Measurements from ENCODE around the gene SMAD5.

Gene SMAD5

DNA sequence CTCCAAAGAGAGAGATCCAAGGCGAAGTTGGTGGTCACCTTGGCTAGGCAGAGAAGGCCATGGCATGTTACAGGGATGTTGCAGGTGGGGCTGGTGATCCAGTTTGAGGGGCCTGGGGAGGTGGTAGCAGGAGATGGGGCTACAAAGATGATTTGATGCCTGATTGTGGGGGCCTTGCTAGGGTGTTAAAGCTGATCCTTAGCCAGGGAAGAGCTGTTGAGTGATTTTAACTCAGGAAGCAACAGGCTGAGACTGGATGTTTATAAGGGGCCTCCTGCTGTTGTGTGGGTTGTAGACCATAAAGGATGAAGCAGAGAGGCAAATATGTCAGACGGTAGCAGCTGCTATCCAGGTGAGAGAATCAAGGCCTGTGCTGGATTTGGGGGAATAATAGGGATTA, 19.0 kb upstream of the SMAD5 start:
- DNase-seq (ENCODE audit: extremely low spot score, insufficient read length, low read depth) = no peak
- FAIRE-seq = no peak

DNA sequence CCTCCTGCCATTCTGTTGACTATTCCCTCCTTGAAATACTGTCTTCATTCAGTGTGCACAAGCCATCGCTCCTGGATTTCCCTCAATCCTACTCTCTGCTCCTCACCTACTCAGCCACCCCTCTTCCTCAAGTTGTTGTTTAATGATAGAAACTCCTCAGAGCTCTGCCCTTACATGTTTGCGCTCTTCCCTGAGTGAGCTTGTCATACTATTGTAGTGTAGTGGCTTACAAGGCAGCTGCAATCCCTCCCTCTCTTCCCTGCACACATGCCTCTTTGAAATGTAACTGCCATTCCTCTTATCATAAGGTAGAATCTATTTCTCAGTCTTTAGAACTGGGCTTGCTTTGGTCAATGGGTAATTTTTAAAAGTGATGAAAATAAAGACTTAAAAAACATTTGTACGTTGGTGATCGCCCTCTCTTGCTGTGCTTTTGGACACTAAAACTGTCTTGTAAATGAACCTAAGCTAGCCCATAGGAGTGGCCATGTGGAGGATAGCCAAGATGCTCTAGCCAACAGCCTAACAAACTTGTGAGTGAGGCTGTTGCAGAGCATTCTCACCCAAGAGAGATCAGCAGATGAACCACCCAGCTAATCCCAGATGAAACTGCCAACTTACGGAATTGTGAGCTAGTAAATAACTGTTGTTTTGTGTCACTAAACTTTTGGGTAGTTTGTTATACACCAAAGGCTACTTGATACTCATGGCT, 18.1 kb upstream of the SMAD5 start:
- DNase-seq (ENCODE audit: extremely low spot score, insufficient read length, low read depth) (no peak), FAIRE-seq (no peak)

DNA sequence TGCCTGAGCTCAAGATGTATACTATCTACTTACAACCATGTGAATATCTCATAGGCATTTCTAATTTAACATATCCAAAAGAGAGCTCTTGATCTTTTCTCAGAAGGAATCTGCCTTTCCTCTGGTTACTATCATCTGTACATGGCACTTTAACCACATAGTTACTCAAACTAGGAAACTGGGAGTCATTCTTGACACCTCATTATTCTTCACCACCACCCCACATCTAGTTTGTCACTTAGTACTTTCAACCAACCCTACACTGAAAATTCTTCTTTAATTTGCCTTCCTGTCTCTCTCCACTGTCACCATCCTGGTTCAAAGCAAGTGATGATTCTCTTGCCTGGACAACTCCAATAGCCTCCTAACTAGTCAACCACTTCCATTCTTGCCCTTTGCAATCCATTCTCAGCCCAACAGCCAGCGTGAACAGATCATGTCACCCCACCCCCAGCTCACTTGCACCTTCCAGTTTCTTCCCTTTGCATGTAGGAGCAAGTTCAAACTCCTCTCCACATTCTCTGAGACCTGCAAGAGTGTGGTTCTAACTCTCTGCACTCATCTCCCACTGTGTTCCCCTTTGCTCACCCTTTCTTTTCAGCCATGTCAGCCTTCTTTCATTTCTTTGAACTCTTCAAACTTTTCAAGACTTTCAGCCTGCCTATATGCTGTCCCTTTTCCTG, 17.3 kb upstream of the SMAD5 start:
- DNase-seq (ENCODE audit: extremely low spot score, insufficient read length, low read depth) = no peak
- FAIRE-seq = no peak

DNA sequence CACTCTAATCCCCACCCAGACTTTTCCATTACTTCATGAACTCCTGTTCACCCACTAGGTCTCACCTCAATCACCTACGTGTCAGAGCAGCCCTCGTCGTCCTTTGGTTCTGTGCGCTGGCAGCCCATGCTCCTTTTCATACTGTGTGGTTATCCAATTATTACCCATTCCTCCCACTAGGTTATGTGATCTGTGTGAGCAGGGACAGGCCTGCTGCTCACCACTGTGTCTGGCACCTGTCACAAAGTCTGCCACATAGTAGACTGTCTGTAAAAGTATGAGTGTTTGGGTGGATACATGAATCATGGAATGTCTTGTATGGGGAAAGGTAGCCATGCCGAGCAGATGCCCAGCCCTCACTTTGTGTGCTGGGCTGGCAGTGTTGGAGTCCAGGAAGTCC, 12.1 kb upstream of the SMAD5 start:
- no peak for DNase-seq (ENCODE audit: extremely low spot score, insufficient read length, low read depth)
- no peak for FAIRE-seq

DNA sequence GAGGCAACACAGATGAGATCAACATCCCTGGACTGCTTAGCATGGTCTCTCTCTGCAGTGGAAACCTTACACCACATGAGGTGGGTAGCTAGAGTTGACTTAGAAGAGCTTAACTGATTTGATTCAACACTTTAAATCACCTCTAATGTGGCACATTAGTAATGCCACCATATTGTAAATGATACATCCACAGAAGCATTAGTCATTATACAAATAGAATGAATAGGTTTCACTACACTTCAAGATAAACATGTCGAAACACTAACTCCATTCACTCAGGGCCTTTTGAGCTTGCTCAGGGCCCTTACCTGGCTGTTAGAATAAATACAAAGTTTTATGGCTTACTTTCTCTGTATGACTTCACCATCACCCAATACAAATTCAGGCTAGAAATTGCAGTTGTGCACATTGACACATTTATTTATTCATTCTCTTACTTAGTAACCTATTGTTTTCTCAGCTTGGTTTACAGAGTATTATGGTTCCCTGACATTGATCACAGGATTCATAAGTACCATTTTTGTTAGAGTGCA, 9.3 kb upstream of the SMAD5 start:
- DNase-seq (ENCODE audit: extremely low spot score, insufficient read length, low read depth) = no peak
- FAIRE-seq = no peak

DNA sequence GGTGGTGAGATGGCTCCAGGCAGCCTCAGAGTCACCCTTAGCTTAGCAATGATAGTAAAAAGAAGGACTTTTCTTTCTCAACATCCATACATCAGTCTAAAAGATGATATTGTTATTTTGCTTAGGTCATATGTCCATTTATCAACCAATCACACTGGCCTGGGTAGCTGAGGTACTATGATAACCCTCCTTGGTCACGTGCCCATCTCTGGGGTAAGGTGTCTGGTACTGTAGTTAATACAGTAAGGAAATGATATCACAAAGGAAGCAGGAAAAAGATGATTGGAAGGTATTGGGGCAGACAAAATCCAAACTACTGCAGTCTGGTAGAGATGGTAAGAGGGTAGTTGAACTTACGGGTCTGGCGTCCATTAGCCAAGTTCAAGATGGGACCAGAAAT, 5.1 kb upstream of the SMAD5 start:
- no peak for FAIRE-seq

DNA sequence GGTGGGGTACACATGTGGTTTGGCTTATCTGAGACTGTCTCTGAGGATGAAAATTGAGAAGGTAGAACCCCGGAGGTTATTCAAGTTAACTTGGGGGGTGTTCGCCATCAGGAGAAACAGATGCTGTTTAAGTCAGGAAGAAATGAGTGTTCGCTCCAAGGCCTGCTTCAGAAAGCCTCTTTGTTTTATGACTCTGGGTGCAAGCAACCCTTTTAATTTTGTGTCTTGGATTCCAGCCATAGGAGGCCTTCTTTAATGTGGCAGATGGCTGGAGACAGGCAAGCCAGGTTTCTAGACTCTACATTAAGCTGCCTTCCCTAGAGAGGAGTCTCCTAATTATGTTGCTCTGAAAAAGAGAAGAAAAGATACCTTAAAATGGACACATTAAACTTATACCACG, 4.2 kb upstream of the SMAD5 start:
- no peak for FAIRE-seq
- no peak for DNase-seq (ENCODE audit: extremely low spot score, insufficient read length, low read depth)

More for the DNA sequence above, 5.1 kb upstream of the SMAD5 start:
- DNase-seq (ENCODE audit: extremely low spot score, insufficient read length, low read depth) = no peak

DNA sequence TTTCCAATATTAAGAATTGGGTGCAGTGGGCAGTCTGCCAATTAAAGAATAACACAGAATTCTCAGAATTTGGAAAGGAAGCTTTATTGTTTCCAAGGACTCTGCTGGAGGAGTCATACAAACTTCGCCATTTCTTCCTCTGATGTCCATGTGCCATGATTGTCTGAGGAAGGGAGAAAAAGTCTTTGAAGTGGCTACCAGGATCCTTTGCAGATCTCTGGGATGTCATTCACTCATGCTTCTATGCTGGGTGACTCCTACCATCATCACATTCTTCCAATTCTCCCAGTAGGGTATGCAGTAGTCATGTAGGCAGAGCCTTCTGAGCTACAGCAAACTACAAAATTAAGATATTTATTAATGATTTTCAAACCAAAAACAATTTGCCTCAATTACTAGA, 3.2 kb upstream of the SMAD5 start:
- DNase-seq (ENCODE audit: extremely low spot score, insufficient read length, low read depth) = no peak
- FAIRE-seq = no peak

DNA sequence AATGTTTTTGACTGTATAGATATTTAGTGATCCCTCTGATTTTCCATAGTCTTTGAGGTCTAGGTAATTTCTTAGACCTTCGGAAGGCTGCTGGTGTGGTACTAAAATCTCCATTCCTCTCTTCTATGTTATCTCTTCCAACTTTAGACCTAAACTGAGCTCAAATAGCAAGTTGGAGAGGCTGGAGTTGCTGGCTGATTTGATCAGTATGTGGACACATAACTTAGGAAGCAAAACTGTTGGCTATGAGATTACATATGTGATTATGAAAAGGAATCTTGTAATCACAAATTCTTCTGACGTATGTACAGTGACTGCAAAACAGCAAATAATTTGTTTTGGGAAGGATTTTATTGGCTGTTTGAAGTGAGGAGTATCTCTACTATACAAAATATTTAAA, 2.1 kb upstream of the SMAD5 start:
- FAIRE-seq = no peak

DNA sequence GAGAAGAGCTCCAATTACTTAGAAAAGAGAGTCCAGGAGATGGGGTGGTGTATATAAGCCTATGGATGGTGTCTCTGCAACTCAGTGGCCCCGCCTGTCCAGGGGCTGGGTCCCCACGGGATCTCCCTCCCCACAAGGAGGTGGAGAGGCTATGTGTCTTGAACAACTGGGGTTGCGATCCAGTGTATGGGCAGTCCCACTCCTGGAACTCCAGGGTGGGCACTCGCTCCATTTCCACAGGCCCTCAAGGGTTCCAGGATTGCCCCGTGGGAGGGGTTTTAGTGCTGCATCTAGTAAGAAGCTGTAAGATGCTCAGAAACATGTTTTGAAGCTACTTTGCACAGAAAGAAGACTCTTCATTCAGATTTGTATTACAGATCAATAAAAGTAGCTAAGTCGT, 558 bp upstream of the SMAD5 start:
- no peak for FAIRE-seq
- DNase-seq (ENCODE audit: extremely low spot score, insufficient read length, low read depth) = no peak

More for the DNA sequence above, 2.1 kb upstream of the SMAD5 start:
- no peak for DNase-seq (ENCODE audit: extremely low spot score, insufficient read length, low read depth)

DNA sequence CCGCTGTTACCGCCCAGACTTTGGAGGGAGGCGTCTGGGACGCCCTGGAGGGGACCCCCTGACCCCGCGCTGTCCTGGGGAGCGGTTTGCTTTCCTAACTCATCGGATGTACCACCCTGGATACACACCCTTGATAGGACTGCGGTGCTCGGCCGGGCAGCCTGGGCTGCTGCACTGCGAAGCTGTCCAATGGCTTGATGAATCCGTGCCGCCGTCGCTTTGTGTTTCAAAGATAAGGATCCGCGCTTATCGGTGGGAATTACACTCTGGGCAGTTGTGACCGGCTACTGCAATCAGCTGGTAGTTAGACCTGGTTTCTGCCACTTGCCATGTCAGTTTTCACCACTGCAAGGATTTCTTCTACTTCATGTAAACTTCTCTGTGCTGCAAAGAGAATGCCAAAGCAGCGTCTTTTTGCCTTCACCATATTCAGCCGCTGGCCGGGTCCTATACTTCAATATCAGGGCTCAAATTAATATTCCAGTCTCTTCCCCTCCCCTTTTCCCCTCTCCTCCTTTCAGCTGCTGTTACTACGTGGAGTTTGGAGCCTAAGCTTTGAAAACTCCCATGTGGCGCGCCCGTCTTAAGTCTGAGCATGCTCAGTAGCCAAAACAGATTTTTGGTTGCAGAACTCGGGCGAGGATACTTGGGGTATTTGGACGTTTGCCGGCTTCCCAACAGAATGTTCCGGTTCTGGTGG, 727 bp downstream of the SMAD5 start:
- FAIRE-seq (peak; percentile 59), DNase-seq (ENCODE audit: extremely low spot score, insufficient read length, low read depth) (no peak)

DNA sequence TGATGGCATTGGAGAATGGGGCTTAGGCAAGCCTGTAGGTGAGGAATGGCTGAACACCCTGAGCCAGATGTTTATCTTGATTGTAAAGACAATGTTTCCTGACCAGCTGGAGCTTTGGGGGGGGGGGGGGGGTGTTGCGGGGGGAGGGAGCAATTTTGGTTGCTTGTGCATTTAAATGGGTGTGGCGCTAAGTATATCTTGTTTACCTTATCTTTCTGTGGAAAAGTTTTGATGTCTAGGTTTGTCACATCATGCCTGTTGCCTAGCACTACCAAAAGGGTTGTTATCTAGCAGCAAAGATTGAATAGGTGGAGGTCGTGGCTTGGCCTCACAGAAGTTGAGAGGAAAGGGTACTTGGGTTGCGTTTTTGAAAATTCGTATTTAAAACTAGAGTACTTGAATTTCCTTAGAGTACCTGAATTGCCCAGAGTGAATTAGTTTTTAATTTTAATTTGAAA, 1.3 kb downstream of the SMAD5 start:
- FAIRE-seq (no peak), DNase-seq (ENCODE audit: extremely low spot score, insufficient read length, low read depth) (no peak)

DNA sequence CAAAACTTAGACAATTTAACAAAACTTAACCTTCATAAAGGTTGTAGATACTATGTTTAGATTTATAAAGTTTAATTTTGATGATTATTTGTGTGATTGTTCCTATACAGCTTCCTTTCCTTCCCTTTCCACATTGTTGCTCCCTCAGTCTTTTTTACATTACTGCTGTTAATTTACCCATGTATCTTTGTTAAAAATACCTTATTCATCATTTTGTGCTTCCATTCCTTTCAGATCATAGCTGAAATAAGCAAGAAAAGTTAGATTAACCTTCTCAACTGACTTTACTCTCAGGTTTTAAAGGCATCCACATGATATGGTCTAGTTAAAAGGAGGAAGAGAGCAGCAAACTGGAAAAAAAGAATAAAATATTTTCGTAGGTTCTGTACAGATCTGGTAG, 2.0 kb downstream of the SMAD5 start:
- DNase-seq (ENCODE audit: extremely low spot score, insufficient read length, low read depth) = no peak
- FAIRE-seq = no peak

DNA sequence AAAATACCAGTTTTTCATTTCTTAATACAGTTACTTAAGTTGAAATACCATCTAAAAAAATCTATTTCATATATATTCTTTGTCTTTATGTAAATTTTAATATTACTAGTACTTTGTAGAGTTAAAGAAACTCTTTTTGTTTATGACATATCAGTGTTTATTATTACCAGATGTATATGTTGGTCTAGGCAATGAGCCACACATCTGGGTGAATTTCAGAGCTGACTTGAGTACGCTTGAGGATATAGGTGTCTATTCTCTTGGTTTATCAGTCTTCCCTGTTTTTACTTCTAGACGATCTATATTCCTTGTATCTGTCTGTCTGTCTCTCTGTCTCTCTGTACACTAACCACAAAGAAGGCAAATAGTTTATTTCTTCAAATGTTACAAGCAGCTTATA, 2.9 kb downstream of the SMAD5 start:
- FAIRE-seq = no peak

DNA sequence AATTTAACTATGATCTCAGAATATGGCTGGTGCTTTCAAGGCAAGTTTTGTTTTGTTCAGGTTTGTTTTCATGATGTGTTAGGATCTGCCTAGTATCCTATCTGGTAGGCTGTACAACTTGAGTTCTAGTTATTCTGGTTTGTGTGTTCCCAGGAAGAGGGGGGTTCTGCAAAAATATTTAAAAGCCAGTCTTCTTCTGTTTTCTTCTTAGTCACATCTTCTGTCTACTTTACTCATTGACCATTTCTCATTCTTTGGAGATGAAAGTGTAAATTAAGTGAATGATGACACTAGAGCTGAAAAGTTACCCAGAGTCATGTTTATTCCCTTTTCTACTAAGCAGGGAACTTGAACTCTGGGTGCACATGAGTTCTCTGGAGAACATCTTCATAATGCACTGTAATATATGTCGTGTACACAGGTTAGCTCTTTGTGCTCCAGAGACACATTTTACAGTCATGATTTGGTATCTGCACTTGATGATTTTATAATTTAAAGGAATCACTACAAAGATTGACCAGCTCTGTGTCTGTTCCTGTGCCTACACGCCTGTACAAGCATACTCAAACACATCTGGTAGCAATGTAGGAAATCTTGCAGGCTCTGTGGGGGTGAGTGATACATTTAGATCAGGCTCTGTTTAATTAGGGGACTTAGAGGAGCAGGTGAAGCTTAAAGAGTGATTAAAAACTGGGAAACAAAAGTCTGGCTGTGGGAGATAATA, 5.0 kb downstream of the SMAD5 start:
- FAIRE-seq (no peak), DNase-seq (ENCODE audit: extremely low spot score, insufficient read length, low read depth) (no peak)

More for the DNA sequence above, 2.9 kb downstream of the SMAD5 start:
- DNase-seq (ENCODE audit: extremely low spot score, insufficient read length, low read depth) = no peak

DNA sequence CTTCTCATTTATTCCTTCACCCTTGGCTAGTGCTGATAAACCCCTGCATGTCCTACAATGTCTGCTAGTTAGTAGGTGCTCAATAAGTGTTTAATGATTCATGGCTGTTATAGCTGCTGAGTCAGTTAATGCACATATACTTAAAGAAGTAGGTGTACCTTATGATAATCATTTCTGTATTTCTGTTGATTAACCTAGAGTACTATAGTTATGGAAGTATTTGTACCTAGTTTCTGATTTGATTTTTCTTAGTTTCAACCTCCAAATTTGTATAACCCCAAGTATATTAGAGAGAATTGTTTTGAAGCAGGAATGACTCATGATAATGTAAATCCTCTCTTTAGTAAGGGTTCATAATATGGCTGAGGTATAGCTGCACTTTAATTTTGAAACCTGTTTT, 8.9 kb downstream of the SMAD5 start:
- no peak for FAIRE-seq
- DNase-seq (ENCODE audit: extremely low spot score, insufficient read length, low read depth) = no peak

DNA sequence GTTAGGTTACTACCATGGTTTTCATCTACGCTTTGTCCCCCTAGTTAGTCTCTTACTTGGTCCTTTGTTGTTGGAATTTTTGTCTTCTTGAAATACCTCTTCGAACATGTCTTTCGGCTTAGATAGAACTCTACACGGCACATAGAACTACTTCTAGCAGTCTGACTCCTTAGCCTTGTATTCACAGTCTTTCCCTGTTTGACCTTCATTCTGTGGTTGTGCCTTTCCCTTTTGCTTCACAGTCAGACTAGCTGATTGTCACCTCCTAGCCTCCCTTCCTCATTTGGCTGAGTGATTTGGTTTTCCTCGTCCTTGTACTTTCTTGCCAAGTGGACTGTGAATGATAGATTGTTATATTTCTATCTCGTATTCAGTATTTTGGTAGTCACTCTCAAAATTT, 10.7 kb downstream of the SMAD5 start:
- FAIRE-seq = no peak
- no peak for DNase-seq (ENCODE audit: extremely low spot score, insufficient read length, low read depth)

DNA sequence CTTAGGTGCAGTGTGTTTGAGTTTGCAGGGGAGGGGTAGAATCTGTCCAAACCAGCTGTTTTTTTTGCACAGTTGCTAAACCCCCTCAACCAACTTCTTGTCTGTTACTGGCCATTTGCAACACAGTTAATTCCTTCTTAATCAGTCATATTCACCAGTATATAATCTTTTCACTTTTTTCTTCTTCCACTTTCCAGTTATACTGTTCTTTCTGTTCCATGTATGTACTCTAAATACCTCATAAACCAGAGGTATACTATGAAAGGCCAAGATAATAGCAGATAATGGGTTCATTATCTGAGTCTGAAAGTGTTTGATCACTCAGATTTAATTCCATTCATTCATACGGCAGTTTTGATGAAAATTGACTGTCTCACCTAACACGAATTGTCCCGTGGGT, 11.1 kb downstream of the SMAD5 start:
- DNase-seq (ENCODE audit: extremely low spot score, insufficient read length, low read depth) = no peak
- FAIRE-seq = no peak

DNA sequence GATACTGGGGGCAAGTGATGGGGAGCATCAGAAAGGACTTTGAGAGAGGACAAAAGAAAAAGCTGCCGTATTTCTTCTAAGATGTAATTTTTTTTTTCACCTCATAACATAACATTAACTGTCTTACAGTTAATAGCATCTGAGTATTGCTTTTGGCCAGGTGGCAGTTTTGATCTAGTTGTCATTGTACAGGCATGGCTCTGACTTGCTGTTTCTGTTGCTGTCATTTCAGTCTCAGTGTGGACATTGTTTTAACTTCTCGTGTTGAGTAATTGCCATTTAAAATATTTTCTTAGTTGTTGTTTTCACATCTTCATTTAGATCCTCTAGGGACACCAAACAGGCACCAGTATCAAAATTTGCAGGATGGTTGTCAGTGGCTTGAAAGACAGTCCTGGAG, 12.4 kb downstream of the SMAD5 start:
- FAIRE-seq (no peak), DNase-seq (ENCODE audit: extremely low spot score, insufficient read length, low read depth) (no peak)

DNA sequence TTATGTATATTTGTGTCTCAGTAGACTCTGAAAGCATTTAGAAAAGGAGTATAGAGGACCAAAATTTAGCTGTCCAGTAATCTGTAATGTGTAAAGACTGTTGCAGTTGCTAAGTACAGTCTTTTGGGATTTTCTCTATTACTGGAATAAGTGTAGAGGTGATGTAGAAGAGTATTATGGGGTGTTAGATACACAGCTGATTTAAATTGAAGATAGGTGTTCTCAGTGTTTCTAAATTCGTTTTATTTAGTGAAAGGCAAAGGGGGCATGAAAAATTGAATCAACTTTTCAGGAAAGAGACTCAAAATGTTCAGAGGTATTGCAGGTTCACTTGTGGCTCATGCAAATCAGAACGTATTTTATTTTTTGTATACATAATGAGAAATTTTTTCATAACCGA, 13.6 kb downstream of the SMAD5 start:
- DNase-seq (ENCODE audit: extremely low spot score, insufficient read length, low read depth) (no peak), FAIRE-seq (no peak)
